Peyer's patch (tissue), 4 donors: Measurements from ENCODE around the gene NCKAP5. TPM values are rescaled to one million over a fixed set of nuclear protein-coding genes. Genes with fewer than 3 reads are reported as not detected.

Experiments used
- DNase-seq, 3 donors: peaks; one replicate each; pipeline ENCODE4 v3.0.0-alpha.2; 2017 to 2019
- H3K27ac ChIP-seq, 4 donors: fragments of 200-600 bp; sonication (generic); one replicate each; pipeline ENCODE4 v1.5.1; 2016 to 2019
- H3K27me3 ChIP-seq, 2 donors: fragments of 200-600 bp; sonication (generic); one replicate each; pipeline ENCODE4 v1.5.1; 2019
- H3K36me3 ChIP-seq, 3 donors: fragments of 200-600 bp; sonication (generic); one replicate each; pipeline ENCODE4 v1.5.1; 2016 to 2019
- H3K4me1 ChIP-seq, 4 donors: fragments of 200-600 bp; sonication (generic); one replicate each; pipeline ENCODE4 v1.5.1; 2016 to 2019
- H3K4me3 ChIP-seq, 4 donors: fragments of 200-600 bp; sonication (generic); 1 replicate in 3 of 4; 2 replicates in 1 of 4; pipeline ENCODE4 v1.5.1; 2016 to 2019; ENCODE audit warnings: mild to moderate bottlenecking in 1 of 4
- H3K9me3 ChIP-seq, 4 donors: fragments of 200-600 bp; sonication (generic); one replicate each; pipeline ENCODE4 v1.5.1; 2016 to 2019; ENCODE audit warnings: mild to moderate bottlenecking in 1 of 4
- CTCF ChIP-seq, 6 experiments: fragments of 450-650 bp in 4 of 6; fragments of 200-600 bp in 2 of 6; sonication (generic) in 1 of 6; IDR thresholded peaks; one replicate each; pipeline ENCODE4 v1.5.1; 2017 to 2019; ENCODE audit warnings: antibody characterized with exemption in 6 of 6, mild to moderate bottlenecking in 3 of 6, moderate library complexity in 1 of 6
- POLR2A ChIP-seq, 2 donors: fragments of 450-650 bp; IDR thresholded peaks; one replicate each; pipeline ENCODE4 v1.5.1; 2017; ENCODE audit warnings: antibody characterized with exemption in 2 of 2, mild to moderate bottlenecking in 2 of 2, moderate library complexity in 2 of 2
- total RNA-seq, 4 donors: library from RNA; depleted of rRNA; stranded (reverse); fragments of >200 nt; gene quantifications; one replicate each; pipeline ENCODE4 v1.1.0, GENCODE V29; 2016

NCKAP5 gene
- total RNA-seq, 4 donors from 2014 or later, result 9.1 to 28.5 (median 22.5) TPM

GRCh38 chr2:133124446-133124845 lies 443.8 kb downstream of the NCKAP5 start:
- Histone ChIP-seq H3K9me3 (no peaks in the 10 kb centered on the region), H3K36me3 (no peaks in the 10 kb centered on the region), H3K4me3 (no peak overlapping the region), H3K4me1 (no peaks in the 10 kb centered on the region), H3K27ac (no peak overlapping the region), H3K27me3 (no peaks in the 10 kb centered on the region)
- TF ChIP-seq POLR2A (IDR thresholded peaks at IDR 0.05) (no peak), CTCF (IDR thresholded peaks at IDR 0.05) (no peak)
- no peak for DNase-seq

- DNase-seq, result no peak
- no peaks in the 10 kb centered on the region for H3K4me1 ChIP-seq
- no peaks in the 10 kb centered on the region for H3K27me3 ChIP-seq
- H3K36me3 ChIP-seq, result no peaks in the 10 kb centered on the region
- TF ChIP-seq CTCF (IDR thresholded peaks at IDR 0.05) (no peak), POLR2A (IDR thresholded peaks at IDR 0.05) (no peak)
- H3K4me3 ChIP-seq, result no peak overlapping the region
- H3K9me3 ChIP-seq, result no peaks in the 10 kb centered on the region
- no peak overlapping the region for H3K27ac ChIP-seq
Measured at GRCh38 chr2:133123904-133124303, 444.4 kb downstream of the NCKAP5 start.

GRCh38 chr2:133123393-133123792 lies 444.9 kb downstream of the NCKAP5 start:
- H3K36me3 ChIP-seq, result no peaks in the 10 kb centered on the region
- no peak overlapping the region for H3K4me3 ChIP-seq
- no peaks in the 10 kb centered on the region for H3K4me1 ChIP-seq
- no peaks in the 10 kb centered on the region for H3K9me3 ChIP-seq
- no peak for DNase-seq
- H3K27ac ChIP-seq, result no peak overlapping the region
- TF ChIP-seq CTCF (IDR thresholded peaks at IDR 0.05), result no peak
- TF ChIP-seq POLR2A (IDR thresholded peaks at IDR 0.05), result no peak
- H3K27me3 ChIP-seq, result no peaks in the 10 kb centered on the region

- H3K27ac ChIP-seq, result no peak overlapping the region
- H3K27me3 ChIP-seq, result no peaks in the 10 kb centered on the region
- no peak for DNase-seq
- no peaks in the 10 kb centered on the region for H3K4me1 ChIP-seq
- H3K36me3 ChIP-seq, result no peaks in the 10 kb centered on the region
- TF ChIP-seq POLR2A (IDR thresholded peaks at IDR 0.05), result no peak
- no peak for TF ChIP-seq CTCF (IDR thresholded peaks at IDR 0.05)
- no peak overlapping the region for H3K4me3 ChIP-seq
- H3K9me3 ChIP-seq, result no peaks in the 10 kb centered on the region
Measured at GRCh38 chr2:133122529-133122928, 445.7 kb downstream of the NCKAP5 start.

- TF ChIP-seq CTCF (IDR thresholded peaks at IDR 0.05), result no peak
- TF ChIP-seq POLR2A (IDR thresholded peaks at IDR 0.05), result no peak
- H3K4me1 ChIP-seq, result no peaks in the 10 kb centered on the region
- no peaks in the 10 kb centered on the region for H3K36me3 ChIP-seq
- no peak for DNase-seq
- H3K4me3 ChIP-seq, result no peak overlapping the region
- H3K27me3 ChIP-seq, result no peaks in the 10 kb centered on the region
- no peak overlapping the region for H3K27ac ChIP-seq
- H3K9me3 ChIP-seq, result no peaks in the 10 kb centered on the region
Measured at GRCh38 chr2:133120310-133120709, 448.0 kb downstream of the NCKAP5 start.

GRCh38 chr2:133110201-133110600 lies 458.1 kb downstream of the NCKAP5 start:
- Histone ChIP-seq H3K4me1 (no peaks in the 10 kb centered on the region), H3K27ac (no peak overlapping the region), H3K27me3 (no peaks in the 10 kb centered on the region), H3K36me3 (no peaks in the 10 kb centered on the region), H3K4me3 (no peak overlapping the region), H3K9me3 (no peaks in the 10 kb centered on the region)
- TF ChIP-seq POLR2A (IDR thresholded peaks at IDR 0.05) (no peak), CTCF (IDR thresholded peaks at IDR 0.05) (no peak)
- no peak for DNase-seq
